Measurements from ENCODE around the gene SSR3.

DNA sequence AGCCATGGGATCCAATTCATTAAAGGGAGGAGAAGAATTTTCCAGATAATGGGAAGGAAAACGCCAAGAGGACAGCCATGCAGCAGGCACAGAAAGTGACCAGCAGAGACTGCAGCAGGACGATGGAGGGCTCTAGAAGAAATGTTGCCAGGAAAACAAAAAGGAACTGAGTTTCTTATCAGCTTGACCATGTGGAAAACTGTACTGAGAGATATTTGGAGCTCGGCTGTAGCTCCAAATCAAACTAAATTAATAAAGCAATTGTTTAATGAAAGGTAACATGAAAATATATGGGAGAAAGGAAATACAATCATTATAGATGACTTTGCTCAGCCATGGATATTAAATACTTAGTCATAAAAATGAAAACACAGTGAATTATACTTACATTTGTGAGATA, 63.7 kb downstream of the SSR3 start:
- TF ChIP-seq SIN3A (IDR thresholded peaks at IDR 0.05; ENCODE audit: borderline replicate concordance, insufficient read depth, low read length) (no peak), POLR2AphosphoS5 (IDR thresholded peaks at IDR 0.05; ENCODE audit: low read depth, low read length) (no peak)
